Spleen (tissue), 11 donors: Measurements from ENCODE around the gene KLHL25. TPM values are rescaled to one million over a fixed set of nuclear protein-coding genes. Genes with fewer than 3 reads are reported as not detected.

Experiments
- DNase-seq: peaks from one replicate; pipeline ENCODE4 v3.0.0-alpha.2; 2020
- H3K27ac ChIP-seq, 8 donors: fragments of 200-600 bp; sonication (generic) in 7 of 8; 1 replicate in 4 of 8; 2 replicates in 4 of 8; pipeline versions ENCODE4 v1.5.0 to v1.8.0; 2016 to 2021; ENCODE audit warnings: inconsistent platforms in 4 of 8, mild to moderate bottlenecking in 4 of 8, moderate library complexity in 1 of 8
- H3K27me3 ChIP-seq, 7 donors: fragments of 200-600 bp; sonication (generic) in 6 of 7; replicated peaks in 1 of 7; 1 replicate in 4 of 7; 2 replicates in 3 of 7; pipeline versions ENCODE4 v1.5.0 to v1.8.0; 2016 to 2021; ENCODE audit warnings: inconsistent platforms in 3 of 7, mild to moderate bottlenecking in 1 of 7
- H3K36me3 ChIP-seq, 6 donors: fragments of 200-600 bp; sonication (generic) in 5 of 6; 1 replicate in 4 of 6; 2 replicates in 2 of 6; pipeline versions ENCODE4 v1.5.0 to v1.8.0; 2016 to 2021; ENCODE audit warnings: inconsistent platforms in 2 of 6
- H3K4me1 ChIP-seq, 6 donors: fragments of 200-600 bp; sonication (generic) in 5 of 6; 1 replicate in 3 of 6; 2 replicates in 3 of 6; pipeline versions ENCODE4 v1.5.0 to v1.8.0; 2016 to 2021; ENCODE audit warnings: inconsistent platforms in 3 of 6
- H3K4me3 ChIP-seq, 8 donors: fragments of 200-600 bp; sonication (generic) in 7 of 8; 1 replicate in 4 of 8; 2 replicates in 4 of 8; pipeline versions ENCODE4 v1.5.0 to v1.8.0; 2016 to 2021; ENCODE audit warnings: inconsistent platforms in 4 of 8, mild to moderate bottlenecking in 4 of 8, moderate library complexity in 2 of 8
- H3K9me3 ChIP-seq, 8 donors: fragments of 200-600 bp; sonication (generic) in 7 of 8; 1 replicate in 4 of 8; 2 replicates in 4 of 8; pipeline versions ENCODE4 v1.5.0 to v1.8.0; 2016 to 2021; ENCODE audit warnings: inconsistent platforms in 4 of 8
- POLR2A ChIP-seq, 3 donors: fragments of 450-650 bp; IDR thresholded peaks; one replicate each; pipeline ENCODE4 v1.5.1; 2017; ENCODE audit warnings: antibody characterized with exemption in 3 of 3, mild to moderate bottlenecking in 1 of 3
- POLR2AphosphoS5 ChIP-seq, 3 donors: sonication (generic); formaldehyde crosslinking; IDR thresholded peaks; one replicate each; pipeline ENCODE4 v1.5.1; 2017; ENCODE audit warnings: antibody characterized with exemption in 3 of 3
- WGBS, 5 donors: extraction: QIAGEN DNeasy Blood & Tissue Kit in 3 of 5; methylation state at CpG; one replicate each; pipeline versions ENCODE4 v1.1.5 to v1.1.7; 2013 to 2018; 5-methylcytosine and 5-hydroxymethylcytosine counted together
- intact Hi-C: fragments of 100-400 bp; cut with DNase I; formaldehyde crosslinking; loops from one replicate; pipeline ENCODE4 v1.15.0; 2023; ENCODE audit warnings: low total_unique reads
- polyA plus RNA-seq, 3 donors: library from polyadenylated mRNA; stranded (reverse); fragments of 200-250 nt; gene quantifications; one replicate each; pipeline ENCODE4 v1.2.1, GENCODE V29; 2013
- total RNA-seq, 7 donors: library from RNA; depleted of rRNA in 3 of 7; stranded (reverse); fragments of >200 nt in 3 of 7; fragmentation: NEBNext Ultra II Directional in 4 of 7; extraction: Animal tissue kit (Norgen Biotek cat#: 25700) in 4 of 7; gene quantifications; one replicate each; pipeline versions ENCODE4 v1.1.0 to v1.2.1, GENCODE V29; 2016 to 2021
- TF ChIP-seq, protein P1 (sequence below), 11 experiments: fragments of 200-600 bp in 7 of 11; fragments of 450-650 bp in 4 of 11; sonication (generic) in 4 of 11; IDR thresholded peaks in 8 of 11; conservative IDR thresholded peaks in 3 of 11; 1 replicate in 7 of 11; 2 replicates in 4 of 11; pipeline versions ENCODE4 v1.4.0 to v1.8.0; 2016 to 2021; ENCODE audit warnings: antibody characterized with exemption in 11 of 11, inconsistent platforms in 4 of 11, mild to moderate bottlenecking in 1 of 11
- donor health status: healthy with polysubstance abuse.
- donor health status: DM: no; HTN: no; CAD: no; lungs with moderate emphysema.
- donor health status: DM: no; HTN: no; CAD: no.
- donor health status: Bipolar disorder and iron deficiency.
- donor health status: healthy.
- donor health status: DM: no; HTN: no; CAD: no.
- donor health status: DM: yes; HTN: yes; CAD: no.

Gene KLHL25
- total and polyA plus RNA-seq, 10 donors = 1.00 to 4.6 (median 3.1) TPM

DNA sequence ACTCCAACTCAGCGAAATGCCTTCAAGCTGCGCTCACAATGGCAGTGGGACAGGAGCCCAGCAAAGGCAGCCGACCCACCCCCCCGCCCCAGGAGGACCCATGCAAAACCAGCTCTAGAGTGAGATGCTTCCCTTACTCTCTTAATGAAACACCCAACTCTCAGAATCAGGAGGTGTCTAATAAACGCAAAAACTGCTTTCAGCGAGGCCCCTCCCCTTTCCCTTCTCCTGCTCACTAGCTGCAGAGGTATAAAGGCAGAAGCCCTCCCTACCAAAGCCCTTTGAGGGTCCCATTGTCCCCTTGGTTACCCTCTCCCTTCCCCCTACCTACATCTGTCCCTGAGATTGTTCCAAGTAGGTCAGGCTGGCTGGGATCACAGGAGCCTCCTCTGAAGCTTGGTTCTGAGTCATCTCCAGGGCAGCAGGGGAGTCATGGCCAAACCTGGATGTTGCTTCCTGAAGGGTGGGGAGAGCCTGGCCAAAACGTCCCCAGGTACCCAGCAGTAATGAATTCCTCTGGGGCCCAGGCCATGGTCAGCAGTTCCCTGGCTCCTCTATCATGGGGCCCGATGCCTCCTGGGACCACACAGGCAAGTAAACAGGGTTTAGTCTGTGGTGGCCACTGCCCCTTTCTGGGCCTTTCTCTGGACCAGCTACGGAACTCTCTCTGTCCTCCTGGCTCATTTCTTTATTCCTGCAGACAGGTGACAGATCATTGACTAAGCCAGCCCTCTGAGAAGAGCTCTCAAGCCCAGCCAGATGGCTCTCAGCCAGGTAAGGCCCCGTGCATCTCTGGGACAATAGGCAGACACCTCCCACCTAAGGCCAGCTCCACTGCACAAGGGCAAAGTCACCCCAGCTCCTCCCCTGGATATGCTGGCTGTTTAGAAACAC is 8.6 kb downstream of the KLHL25 start:
- TF ChIP-seq POLR2A (IDR thresholded peaks at IDR 0.05) = no peak
- TF ChIP-seq POLR2AphosphoS5 (IDR thresholded peaks at IDR 0.05) = no peak
- WGBS, 5 donors = 46 to 67% (median 60%) methylated on average over 10 of the region's 10 CpGs
- Histone ChIP-seq H3K4me1 (peaks cover 4 to 36% (median 18%) of the 10 kb centered on the region in 6 donors), H3K27ac (peak overlapping the region in 2 of 8 donors; percentile 18 to 40), H3K4me3 (peak overlapping the region in 1 of 8 donors; percentile 8), H3K9me3 (no peaks in the 10 kb centered on the region), H3K27me3 (no peaks in the 10 kb centered on the region), H3K36me3 (no peaks in the 10 kb centered on the region)
- intact Hi-C loops = no loop called here
- DNase-seq = peak; percentile 70

DNA sequence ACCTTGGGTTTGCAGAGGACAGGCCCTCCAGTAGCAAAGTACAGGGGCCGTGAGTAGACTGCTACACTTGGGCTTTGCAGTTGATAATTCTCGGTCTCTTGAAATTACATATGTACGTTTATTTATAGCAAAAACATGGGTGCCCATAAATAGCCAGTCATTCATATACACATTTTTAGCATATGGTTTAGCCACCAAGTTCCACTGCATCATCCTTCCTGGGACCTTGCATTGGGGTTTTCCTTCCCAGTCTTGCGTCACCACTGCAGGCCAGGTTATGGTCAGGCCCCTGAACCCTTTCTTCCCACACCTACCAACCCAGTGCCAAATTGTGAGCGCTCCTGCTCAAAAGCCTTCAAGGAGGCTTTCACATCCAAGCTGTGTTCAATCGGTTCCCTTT is 12.7 kb downstream of the KLHL25 start:
- 84 to 88% (median 88%) methylated on average over 6 of the region's 6 CpGs for WGBS, 5 donors
- Histone ChIP-seq H3K4me1 (peaks cover 4 to 31% (median 18%) of the 10 kb centered on the region in 6 donors), H3K4me3 (no peak overlapping the region), H3K36me3 (no peaks in the 10 kb centered on the region), H3K9me3 (no peaks in the 10 kb centered on the region), H3K27me3 (no peaks in the 10 kb centered on the region), H3K27ac (no peak overlapping the region)
- TF ChIP-seq POLR2AphosphoS5 (IDR thresholded peaks at IDR 0.05) (no peak), POLR2A (IDR thresholded peaks at IDR 0.05) (no peak)
- TF ChIP-seq, protein P1, sequence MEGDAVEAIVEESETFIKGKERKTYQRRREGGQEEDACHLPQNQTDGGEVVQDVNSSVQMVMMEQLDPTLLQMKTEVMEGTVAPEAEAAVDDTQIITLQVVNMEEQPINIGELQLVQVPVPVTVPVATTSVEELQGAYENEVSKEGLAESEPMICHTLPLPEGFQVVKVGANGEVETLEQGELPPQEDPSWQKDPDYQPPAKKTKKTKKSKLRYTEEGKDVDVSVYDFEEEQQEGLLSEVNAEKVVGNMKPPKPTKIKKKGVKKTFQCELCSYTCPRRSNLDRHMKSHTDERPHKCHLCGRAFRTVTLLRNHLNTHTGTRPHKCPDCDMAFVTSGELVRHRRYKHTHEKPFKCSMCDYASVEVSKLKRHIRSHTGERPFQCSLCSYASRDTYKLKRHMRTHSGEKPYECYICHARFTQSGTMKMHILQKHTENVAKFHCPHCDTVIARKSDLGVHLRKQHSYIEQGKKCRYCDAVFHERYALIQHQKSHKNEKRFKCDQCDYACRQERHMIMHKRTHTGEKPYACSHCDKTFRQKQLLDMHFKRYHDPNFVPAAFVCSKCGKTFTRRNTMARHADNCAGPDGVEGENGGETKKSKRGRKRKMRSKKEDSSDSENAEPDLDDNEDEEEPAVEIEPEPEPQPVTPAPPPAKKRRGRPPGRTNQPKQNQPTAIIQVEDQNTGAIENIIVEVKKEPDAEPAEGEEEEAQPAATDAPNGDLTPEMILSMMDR (IDR thresholded peaks at IDR 0.05 in 8 of 11, conservative IDR thresholded peaks at IDR 0.05 in 3 of 11) = no peak
- no peak for DNase-seq
- intact Hi-C loops = no loop called here

DNA sequence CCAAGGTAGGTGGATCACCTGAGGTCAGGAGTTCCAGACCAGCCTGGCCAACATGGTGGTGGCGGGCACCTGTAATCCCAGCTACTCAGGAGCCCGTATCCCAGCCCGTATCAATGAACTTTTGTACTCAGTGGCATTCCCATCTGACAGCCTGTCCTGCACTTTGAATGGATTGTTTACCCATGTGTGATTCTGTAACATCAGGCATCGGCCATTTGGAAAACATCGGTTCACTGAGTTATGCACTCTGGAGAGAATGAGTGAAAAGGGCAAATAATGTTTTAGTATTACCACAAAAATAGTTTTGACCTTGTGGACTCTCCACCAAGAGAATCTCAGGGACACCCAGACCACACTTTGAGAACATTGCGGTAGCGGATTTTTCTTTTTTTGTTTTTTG is 13.6 kb downstream of the KLHL25 start:
- H3K36me3 ChIP-seq = no peaks in the 10 kb centered on the region
- no peaks in the 10 kb centered on the region for H3K27me3 ChIP-seq
- no peak for DNase-seq
- H3K4me1 ChIP-seq = peaks cover 4 to 25% (median 14%) of the 10 kb centered on the region in 6 donors
- H3K9me3 ChIP-seq = no peaks in the 10 kb centered on the region
- intact Hi-C loops = no loop called here
- 91 to 97% (median 94%) methylated on average over 7 of the region's 7 CpGs for WGBS, 5 donors
- no peak for TF ChIP-seq POLR2A (IDR thresholded peaks at IDR 0.05)
- TF ChIP-seq POLR2AphosphoS5 (IDR thresholded peaks at IDR 0.05) = no peak
- TF ChIP-seq, protein P1 (IDR thresholded peaks at IDR 0.05 in 8 of 11, conservative IDR thresholded peaks at IDR 0.05 in 3 of 11) = no peak
- no peak overlapping the region for H3K4me3 ChIP-seq
- no peak overlapping the region for H3K27ac ChIP-seq

DNA sequence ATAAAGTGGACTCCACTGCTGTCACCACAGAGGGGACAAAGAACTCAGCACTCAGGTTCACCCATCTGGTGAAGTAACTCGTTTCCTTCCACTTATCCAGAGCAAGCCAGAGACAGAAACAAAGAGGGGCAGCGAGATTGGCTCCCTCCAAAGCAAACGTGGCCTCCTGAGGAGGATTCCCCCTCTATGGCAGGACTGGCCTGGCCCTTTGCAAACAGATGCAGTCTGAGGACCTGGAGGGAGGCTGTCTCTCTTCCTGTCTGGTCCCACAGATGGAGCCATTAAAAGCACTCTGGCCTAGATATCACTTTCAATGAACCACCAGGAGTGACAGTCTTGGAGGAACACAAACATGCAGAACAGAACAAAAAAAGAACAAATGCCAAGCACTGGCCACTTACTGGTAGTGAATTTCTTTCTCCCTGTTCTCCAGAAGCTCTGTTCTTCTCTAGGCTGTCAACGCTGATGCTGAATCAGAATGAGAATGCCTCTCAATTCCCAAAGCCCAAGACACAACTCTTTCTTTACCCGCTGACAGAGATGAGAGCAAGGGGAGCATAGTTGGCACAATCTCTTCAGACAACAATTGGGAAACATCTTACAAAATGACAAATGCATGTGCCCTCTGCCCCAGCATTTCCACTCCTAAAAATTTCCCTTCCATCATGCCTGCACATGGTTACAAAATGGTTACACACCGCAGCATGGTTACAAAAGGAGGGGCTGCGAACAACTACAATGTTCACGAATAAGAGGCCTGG is 14.3 kb downstream of the KLHL25 start:
- Histone ChIP-seq H3K27ac (no peak overlapping the region), H3K9me3 (no peaks in the 10 kb centered on the region), H3K27me3 (no peaks in the 10 kb centered on the region), H3K36me3 (no peaks in the 10 kb centered on the region), H3K4me1 (peaks cover under 1 to 18% (median 7%) of the 10 kb centered on the region in 6 donors), H3K4me3 (no peak overlapping the region)
- intact Hi-C loops = no loop called here
- 81 to 90% (median 83%) methylated on average over 8 of the region's 8 CpGs for WGBS, 5 donors
- no peak for DNase-seq
- TF ChIP-seq POLR2AphosphoS5 (IDR thresholded peaks at IDR 0.05) (no peak), POLR2A (IDR thresholded peaks at IDR 0.05) (no peak)
- TF ChIP-seq, protein P1 (IDR thresholded peaks at IDR 0.05 in 8 of 11, conservative IDR thresholded peaks at IDR 0.05 in 3 of 11) = no peak
